RWPE1 (cell line): ENCODE measurements around the gene SUPT3H.

Source experiments
- CTCF ChIA-PET: fragments of 350-600 bp; sonication (Branson Sonifier 250); formaldehyde crosslinking; extraction: SDS; loops from one replicate; lab custom pipeline; 2021; lab: Yijun Ruan, JAX
- POLR2A ChIA-PET: fragments of 400-600 bp; formaldehyde crosslinking; extraction: SDS; loops from one replicate; lab custom pipeline; 2020; ENCODE audit warnings: antibody characterized with exemption; ENCODE audit not compliant: low non-redundant PET; lab: Yijun Ruan, JAX
- DNase-seq: peaks from one replicate; pipeline ENCODE4 v3.0.0; 2012; ENCODE audit warnings: low spot score
- H3K27ac ChIP-seq: fragments of 450-650 bp; 2 replicates; pipeline ENCODE4 v1.5.1; 2017
- CTCF ChIP-seq: fragments of 450-650 bp; conservative IDR thresholded peaks from 2 replicates; pipeline ENCODE4 v1.5.1; 2017; ENCODE audit warnings: low read depth, mild to moderate bottlenecking

The SUPT3H gene

DNA sequence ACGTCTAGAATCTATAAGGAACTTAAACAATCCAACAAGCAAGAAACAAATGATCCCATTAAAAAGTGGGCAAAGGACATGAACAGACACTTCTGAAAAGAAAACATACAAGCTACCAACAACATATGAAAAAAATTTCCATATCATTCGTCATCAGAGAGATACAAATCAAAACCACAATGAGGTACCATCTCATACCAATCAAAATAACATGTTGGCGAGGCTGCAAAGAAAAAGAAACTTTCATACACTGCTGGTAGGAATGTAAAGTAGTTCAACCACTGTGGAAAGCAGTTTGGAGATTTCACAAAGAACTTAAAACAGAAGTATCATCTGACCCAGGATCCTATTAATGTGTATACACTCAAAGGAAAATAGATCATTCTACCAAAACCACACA is 293.5 kb downstream of the SUPT3H start:
- ChIA-PET CTCF (interaction anchor here (1.1 kb wide), 1 partner anchor 429 kb away, joined by 3 read pairs; no protein-coding TSS in a partner anchor), POLR2A (no interaction called here)
- H3K27ac ChIP-seq, result no peak overlapping the region
- DNase-seq, result no peak
- no peak for TF ChIP-seq CTCF

- POLR2A ChIA-PET, result no interaction called here
- no peak for TF ChIP-seq CTCF
- CTCF ChIA-PET, result interaction anchor here (0.6 to 1.0 kb wide), 2 partner anchors 9 to 423 kb away, joined by 4 read pairs; no protein-coding TSS in a partner anchor
- no peak overlapping the region for H3K27ac ChIP-seq
- no peak for DNase-seq
These were observed 295.6 kb downstream of the SUPT3H start for GRCh38 chr6:45082091-45082490.

DNA sequence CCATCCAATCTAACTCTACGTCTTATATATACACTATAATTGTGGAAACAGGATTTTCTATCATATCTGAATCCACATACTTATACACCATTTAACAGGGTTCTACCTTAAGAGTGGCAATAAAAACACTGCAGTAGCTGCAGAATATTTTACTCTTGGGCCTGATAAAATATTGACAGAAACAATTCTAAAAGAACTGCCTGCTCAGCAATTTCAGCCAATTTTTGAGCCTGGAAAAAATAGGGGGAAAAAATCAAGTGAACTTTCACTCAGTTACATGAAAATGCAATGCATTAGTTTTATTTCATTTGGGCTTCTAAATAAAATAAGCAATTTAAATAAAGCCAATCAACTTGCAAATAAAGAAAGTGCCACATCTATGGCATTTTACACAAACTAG is 296.1 kb downstream of the SUPT3H start:
- TF ChIP-seq CTCF, result no peak
- CTCF ChIA-PET, result interaction anchor here (0.9 kb wide), 1 partner anchor 33 kb away, joined by 6 read pairs; no protein-coding TSS in a partner anchor
- no peak overlapping the region for H3K27ac ChIP-seq
- POLR2A ChIA-PET, result no interaction called here
- DNase-seq, result no peak

DNA sequence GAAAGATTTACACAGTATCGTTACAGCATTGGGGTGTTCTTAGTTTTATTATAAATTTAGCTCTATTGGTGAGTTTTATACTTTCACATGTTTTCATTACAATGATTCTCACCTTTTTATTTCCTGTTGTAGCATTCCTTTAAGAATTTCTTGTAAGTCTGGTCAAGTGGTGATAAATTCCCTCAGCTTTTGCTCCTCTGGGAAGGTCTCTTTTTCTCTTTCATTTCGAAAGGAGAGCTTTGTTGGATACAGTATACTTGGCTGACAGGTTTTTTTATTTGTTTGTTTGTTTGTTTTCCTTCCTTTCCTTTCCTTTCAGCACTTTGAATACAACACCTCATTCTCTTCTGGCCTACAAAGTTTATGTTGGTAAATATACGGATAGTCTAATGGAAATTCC is 299.3 kb downstream of the SUPT3H start:
- ChIA-PET CTCF (interaction anchor here (0.5 to 0.9 kb wide), 2 partner anchors 149 to 255 kb away, joined by 3 to 5 read pairs; no protein-coding TSS in a partner anchor), POLR2A (no interaction called here)
- no peak for DNase-seq
- TF ChIP-seq CTCF, result no peak
- no peak overlapping the region for H3K27ac ChIP-seq

DNA sequence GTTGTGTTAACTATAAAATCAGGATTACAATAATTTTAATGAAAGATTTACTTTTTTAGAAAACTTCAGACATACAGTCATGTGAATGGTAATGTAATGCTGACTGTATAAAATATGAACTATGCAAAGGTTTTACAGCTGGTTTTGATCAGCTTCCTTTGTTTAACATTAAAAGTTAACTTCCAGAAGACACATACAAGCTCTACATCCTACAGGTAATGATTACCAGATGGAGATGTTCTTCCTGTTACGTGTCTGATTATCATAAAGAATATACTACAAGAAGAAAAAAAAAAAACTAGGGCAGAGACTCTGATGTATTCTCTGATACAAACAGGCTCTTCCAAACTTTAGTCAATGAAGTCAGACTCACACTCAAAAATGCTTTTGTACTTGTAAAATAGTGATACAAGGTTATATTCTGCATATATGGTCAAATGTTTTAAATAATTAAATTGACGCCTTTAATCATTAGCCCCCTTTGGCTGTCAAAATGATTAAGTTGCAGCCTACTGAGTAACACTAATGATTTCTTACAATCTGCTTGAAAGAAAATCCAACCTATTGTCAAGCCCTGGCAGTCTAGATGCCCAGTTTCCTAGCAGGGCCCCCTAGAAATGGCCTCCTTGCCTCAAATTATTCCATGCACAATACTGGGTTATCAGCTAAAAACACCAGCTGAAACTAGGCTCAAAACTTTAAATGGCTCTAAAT is 301.4 kb downstream of the SUPT3H start:
- ChIA-PET POLR2A (no interaction called here), CTCF (no interaction called here)
- H3K27ac ChIP-seq, result no peak overlapping the region
- TF ChIP-seq CTCF, result no peak
- DNase-seq, result no peak

DNA sequence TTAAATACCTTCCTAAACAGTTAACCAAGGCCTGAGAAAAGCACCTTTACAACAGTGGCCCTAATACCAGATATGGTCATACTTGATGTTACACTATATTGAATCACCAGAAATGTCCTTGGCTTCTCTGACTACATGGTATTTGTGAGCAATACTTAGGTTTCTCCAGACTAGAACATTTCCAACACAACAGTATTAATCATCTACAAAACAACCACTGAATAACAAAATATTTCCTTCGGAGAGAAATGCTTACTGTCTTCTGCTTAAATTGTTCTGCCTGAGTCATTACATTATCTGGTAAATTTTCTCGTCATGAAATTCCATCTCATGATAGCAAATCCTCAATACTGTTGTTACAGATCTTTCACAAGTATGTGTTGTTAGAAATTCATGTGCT is 302.5 kb downstream of the SUPT3H start:
- ChIA-PET POLR2A (no interaction called here), CTCF (no interaction called here)
- H3K27ac ChIP-seq, result no peak overlapping the region
- peak; percentile 53 for DNase-seq
- TF ChIP-seq CTCF, result no peak
